Mononuclear cell (primary cell): Measurements from ENCODE around the gene KNG1. TPM values are rescaled to one million over a fixed set of nuclear protein-coding genes. Genes with fewer than 3 reads are reported as not detected.
"Not testable (repeated sequence)": the region's sequence is repeated elsewhere in the genome, so short reads cannot be mapped to it uniquely, and the experiment has no call there.

ENCODE experiments used
- H3K27me3 ChIP-seq: 2 replicates; pipeline ENCODE4 v1.6.0; 2011; ENCODE audit warnings: low read length, control low read depth; ENCODE audit not compliant: insufficient read depth
- H3K4me1 ChIP-seq: 2 replicates; pipeline ENCODE4 v1.5.1; 2011; ENCODE audit warnings: mild to moderate bottlenecking, low read length, control low read depth; ENCODE audit not compliant: insufficient read depth
- H3K4me3 ChIP-seq: 2 replicates; pipeline ENCODE4 v1.5.1; 2011; ENCODE audit warnings: mild to moderate bottlenecking, low read length, moderate library complexity
- H3K9me3 ChIP-seq: 2 replicates; pipeline ENCODE4 v1.5.1; 2011; ENCODE audit warnings: low read depth, mild to moderate bottlenecking, control low read depth, low read length
- total RNA-seq: library from RNA; depleted of rRNA; stranded (reverse); fragments of >200 nt; gene quantifications from one replicate; pipeline ENCODE4 v1.2.3, GENCODE V29; 2012

Gene KNG1
- total RNA-seq: 0.21 TPM

DNA sequence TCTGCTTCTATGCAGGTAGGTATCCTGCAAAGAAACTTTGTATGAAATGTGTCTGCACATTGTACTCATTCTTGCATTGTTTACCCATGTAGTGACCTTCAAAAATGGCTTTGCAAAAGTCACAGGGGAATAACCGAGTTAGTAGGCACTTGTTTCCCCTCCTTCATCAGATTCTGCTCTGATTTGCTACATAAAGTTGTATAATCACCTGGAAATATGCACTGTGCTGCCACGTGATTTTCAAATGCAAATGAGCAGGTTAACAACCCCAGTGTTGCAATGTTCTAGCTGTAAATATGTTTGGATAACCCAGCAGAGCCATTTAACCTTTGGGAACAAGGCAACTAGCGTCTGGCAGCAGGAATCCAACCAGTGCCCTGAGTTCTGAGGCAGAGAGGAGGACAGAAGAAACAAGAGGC is at the start of gene KNG1:
Gene KNG1, plus strand, starts transcription at position 321 of the 419 bp plus-strand sequence. CDS start 184 bp downstream, outside the sequence.
- Histone ChIP-seq H3K27me3 (no peaks in the 10 kb centered on the region), H3K4me3 (no peak within 1 kb of the TSS), H3K4me1 (no peaks in the 10 kb centered on the region), H3K9me3 (no peaks in the 10 kb centered on the region)

DNA sequence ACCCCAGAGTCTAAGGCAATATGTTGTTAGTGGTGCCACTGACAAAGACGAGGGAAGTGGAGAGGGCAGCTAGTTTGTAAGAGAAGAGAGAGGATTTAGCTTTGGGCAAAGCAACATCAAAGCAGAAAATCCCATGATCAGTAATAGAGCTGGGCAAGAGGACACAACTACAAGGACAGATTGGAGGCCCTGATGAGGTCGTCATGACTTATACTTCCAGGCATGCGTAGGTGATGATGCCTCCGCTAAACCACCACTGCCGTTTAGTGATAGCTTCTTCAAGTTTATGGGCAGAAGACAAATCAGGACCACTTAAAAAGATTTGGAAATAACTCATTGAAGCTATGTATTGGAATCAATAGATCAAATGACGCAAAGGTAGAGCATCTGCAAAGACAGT is 48.7 kb upstream of the KNG1 start:
- Histone ChIP-seq H3K4me1 (no peaks in the 10 kb centered on the region), H3K9me3 (no peaks in the 10 kb centered on the region), H3K27me3 (peaks cover 6% of the 10 kb centered on the region), H3K4me3 (no peak overlapping the region)

DNA sequence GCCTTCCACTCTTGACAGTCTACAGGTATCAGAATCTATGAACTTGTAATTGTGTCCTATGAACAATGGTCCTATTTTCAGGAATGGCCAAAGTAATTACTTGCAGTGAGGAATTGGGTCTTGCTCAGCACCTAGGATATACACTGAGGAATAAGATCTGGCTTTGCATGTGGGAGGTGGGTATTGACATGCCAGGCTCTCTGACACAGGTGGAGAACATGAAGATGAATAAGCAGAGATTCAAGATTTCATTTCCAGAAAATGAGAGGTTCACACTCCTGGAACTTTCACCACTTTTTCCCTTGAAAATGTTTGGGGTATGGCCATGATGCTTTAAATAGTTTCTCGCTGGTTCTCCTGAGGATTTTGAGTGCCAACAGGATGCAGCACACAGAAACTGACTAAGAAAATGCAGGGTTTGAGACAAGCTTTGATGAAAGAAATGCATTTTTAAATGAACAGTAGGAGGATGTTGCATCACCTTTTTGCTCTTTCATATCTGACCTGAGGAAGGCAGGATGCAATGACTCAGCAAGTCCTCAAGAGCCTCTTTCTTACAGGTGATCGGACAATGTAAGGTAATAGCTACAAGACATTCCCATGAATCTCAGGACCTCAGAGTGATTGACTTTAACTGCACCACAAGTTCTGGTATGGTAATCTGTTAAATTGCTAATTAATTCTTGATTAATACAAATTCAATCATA is 47.6 kb upstream of the KNG1 start:
- Histone ChIP-seq H3K4me1 (no peaks in the 10 kb centered on the region), H3K4me3 (no peak overlapping the region), H3K27me3 (peaks cover 7% of the 10 kb centered on the region), H3K9me3 (no peaks in the 10 kb centered on the region)

DNA sequence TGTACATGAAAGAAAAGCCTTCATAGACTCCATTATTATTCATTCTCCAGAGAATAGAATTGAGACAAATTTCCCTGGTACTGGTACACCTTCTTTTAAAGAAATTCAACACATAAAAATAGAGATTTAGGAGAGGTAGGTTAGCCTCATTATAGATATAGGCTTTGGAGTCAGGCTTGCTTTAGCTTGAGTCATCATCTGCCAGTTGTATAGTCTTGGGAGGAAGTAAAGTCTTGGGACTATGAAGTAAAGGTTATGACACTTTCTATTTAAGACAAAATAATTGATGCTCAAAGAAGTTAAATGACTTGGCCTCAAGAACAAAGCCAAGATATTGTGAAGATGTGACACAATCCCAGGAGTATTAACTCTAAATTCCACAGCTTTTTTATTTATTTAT is 47.0 kb upstream of the KNG1 start:
- peaks cover 7% of the 10 kb centered on the region for H3K27me3 ChIP-seq
- H3K4me1 ChIP-seq: no peaks in the 10 kb centered on the region
- no peak overlapping the region for H3K4me3 ChIP-seq
- no peaks in the 10 kb centered on the region for H3K9me3 ChIP-seq

DNA sequence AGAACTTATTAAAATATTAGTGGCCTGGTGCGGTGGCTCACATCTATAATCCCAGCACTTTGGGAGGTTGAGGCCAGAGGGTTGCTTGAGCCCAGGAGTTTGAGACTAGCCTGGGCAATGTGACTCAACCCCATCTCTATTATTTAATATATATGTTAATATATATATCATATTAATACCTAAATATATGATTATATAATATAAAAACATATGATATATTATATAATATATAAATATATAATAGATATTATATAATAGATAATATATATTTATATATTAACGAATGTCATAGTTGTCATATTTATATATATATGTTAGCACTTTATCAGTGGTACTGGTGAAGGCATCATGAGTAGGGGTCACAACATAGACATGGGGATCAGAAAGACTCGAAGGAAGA is 46.1 kb upstream of the KNG1 start:
- Histone ChIP-seq H3K9me3 (no peaks in the 10 kb centered on the region), H3K4me1 (no peaks in the 10 kb centered on the region), H3K27me3 (peaks cover 7% of the 10 kb centered on the region), H3K4me3 (no peak overlapping the region)

DNA sequence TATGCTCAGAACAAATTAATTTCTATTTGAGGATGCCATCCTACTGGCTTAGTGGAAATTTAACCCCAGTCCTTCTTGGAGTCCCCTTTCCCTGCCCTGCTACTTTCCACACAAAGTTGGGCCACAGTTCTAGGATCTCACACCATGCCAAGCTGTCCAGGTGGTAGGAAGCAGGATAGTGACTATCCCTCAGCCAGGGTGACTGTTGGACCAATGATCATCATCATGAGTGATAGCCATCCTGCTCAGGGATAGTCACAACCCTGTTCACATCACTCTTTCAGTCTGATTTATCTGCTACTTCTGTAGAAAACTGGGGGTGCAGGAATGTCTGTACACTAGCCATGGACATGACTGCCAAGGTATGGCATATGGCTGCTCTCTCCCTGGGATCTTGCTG is 38.6 kb upstream of the KNG1 start:
- Histone ChIP-seq H3K4me3 (no peak overlapping the region), H3K4me1 (no peaks in the 10 kb centered on the region), H3K9me3 (no peaks in the 10 kb centered on the region), H3K27me3 (peaks cover 15% of the 10 kb centered on the region)

DNA sequence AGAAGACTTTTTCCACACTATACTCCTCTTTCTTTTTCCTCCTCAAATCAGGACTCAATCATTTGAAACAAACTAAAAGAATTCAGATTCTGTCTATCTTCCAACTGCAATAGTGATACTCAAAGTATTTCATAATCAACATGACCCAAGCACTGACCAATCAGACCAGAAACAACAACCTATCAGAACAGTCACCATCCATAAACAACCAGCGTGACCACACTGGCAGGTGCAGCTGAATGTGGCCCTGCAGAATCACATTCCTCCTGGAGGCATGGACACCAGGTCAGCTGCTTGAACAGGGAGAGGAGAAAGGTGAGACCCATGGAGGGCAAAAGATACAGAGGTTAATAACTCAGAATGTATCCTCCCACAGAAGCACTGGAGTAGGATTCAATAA is 38.0 kb upstream of the KNG1 start:
- H3K4me3 ChIP-seq: no peak overlapping the region
- no peaks in the 10 kb centered on the region for H3K4me1 ChIP-seq
- peaks cover 10% of the 10 kb centered on the region for H3K27me3 ChIP-seq
- no peaks in the 10 kb centered on the region for H3K9me3 ChIP-seq

DNA sequence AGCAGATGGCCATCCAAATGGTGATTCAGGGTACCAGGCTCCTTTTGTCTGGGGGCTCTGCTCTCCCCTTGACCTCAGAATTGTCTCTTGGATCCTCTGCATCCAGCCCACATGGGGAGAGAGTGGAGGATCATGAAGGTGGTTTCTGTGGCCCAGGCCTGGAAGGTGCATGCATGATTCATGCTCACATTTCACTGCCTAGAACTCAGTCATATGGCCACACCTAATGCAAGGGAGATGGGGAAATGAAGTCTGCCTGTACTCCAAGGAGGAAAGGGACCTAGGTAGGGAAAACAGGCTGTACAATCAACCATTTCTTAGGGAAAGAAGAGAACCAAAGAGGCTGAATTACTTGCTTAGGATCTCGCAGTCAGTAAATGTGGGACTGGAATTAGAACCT is 36.3 kb upstream of the KNG1 start:
- H3K27me3 ChIP-seq: peaks cover 10% of the 10 kb centered on the region
- no peaks in the 10 kb centered on the region for H3K9me3 ChIP-seq
- no peaks in the 10 kb centered on the region for H3K4me1 ChIP-seq
- no peak overlapping the region for H3K4me3 ChIP-seq

DNA sequence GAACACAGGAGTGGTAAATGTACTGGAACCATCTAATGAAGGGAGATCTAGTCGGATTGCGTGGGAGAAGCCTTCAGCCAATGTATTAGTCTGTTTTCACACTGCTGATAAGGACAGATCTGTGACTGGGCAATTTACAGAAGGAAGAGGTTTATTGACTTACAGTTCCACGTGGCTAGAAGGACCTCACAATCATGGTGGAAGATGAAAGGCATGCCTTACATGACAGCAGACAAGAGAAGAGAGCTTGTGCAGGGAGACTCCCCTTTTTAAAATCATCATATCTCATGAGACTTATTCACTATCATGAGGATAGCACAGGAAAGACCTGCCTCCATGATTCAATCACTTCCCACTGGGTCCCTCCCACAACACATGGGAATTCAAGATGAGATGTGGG is 34.3 kb upstream of the KNG1 start:
- Histone ChIP-seq H3K4me1 (no peaks in the 10 kb centered on the region), H3K4me3 (no peak overlapping the region), H3K9me3 (no peaks in the 10 kb centered on the region), H3K27me3 (peaks cover 3% of the 10 kb centered on the region)

DNA sequence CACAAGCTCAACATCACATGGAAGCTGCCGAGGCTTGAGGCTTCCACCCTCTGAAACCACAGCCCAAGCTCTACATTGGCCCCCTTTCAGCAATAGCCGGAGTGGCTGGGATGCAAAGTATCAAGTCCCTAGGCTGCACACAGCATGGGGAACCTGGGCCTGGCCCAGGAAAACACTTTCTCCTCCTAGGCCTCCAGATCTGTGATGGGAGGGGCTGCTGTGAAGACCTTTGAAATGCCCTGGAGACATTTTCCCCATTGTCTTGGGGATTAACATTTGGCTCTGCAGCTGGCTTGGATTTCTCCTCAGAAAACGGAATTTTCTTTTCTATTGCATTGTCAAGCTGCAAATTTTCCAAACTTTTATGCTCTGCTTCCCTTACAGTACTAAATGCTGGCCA is 33.2 kb upstream of the KNG1 start:
- Histone ChIP-seq H3K9me3 (no peaks in the 10 kb centered on the region), H3K27me3 (no peaks in the 10 kb centered on the region), H3K4me3 (no peak overlapping the region), H3K4me1 (no peaks in the 10 kb centered on the region)

DNA sequence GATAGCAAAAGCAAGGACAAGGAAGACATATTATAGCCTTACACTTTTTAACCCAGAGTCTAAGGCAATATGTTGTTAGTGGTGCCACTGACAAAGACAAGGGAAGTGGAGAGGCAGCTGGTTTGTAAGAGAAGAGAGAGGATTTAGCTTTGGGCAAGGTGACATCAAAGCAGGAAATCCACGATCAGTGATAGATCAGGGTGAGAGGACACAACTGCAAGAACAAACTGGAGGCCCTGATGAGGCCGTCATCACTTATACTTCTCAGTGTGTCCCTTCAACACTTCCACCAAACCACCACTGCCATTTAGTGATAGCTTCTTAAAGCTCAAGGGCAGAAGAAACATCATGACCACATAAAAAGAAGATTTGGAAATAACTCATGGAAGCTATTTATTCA is 30.7 kb upstream of the KNG1 start:
- H3K4me1 ChIP-seq, H3K27me3 ChIP-seq, H3K9me3 ChIP-seq, H3K4me3 ChIP-seq: not testable (repeated sequence)

DNA sequence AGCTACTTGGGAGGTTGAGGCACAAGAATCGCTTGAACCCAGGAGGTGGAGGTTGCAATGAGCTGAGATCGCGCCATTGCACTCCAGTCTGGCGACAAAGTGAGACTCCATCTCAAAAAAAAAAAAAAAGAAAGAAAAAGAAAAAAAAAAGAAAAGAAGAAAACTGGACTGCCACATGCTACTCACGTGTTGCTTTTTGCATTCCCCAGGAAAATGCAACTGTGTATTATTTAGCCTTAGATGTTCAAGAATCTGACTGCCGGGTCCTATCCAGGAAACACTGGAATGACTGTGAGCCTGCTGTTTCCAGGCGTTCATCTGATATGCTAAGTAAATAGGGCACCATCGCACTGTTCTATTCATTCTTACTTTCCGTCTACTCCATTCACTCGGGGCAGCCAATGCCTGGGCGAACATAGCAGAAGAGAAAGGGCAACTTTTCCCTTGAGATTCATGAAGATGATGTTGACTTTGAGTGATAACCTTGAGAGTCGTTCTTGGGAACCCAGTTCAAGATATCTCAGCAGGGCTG is 30.0 kb upstream of the KNG1 start:
- Histone ChIP-seq H3K9me3 (no peaks in the 10 kb centered on the region), H3K4me1 (no peaks in the 10 kb centered on the region), H3K27me3 (no peaks in the 10 kb centered on the region), H3K4me3 (no peak overlapping the region)

DNA sequence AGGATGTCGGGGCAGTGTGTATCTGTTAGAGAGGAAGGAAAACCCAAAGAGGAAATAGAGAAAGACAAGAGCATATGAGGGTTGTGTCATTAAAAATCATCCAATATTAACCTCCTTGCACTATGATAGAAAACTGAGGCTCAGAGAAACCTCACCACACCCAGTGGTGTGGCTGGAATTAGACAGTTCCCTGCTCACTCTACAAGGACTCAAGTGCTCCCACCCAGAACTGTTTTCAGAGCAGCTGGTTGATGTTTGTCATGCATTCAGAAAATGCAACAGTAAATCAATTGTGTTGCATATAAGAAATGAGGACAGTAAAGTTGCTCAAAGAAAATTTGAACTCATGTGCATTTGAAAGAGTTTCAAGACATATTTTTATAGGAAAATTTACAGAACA is 26.9 kb upstream of the KNG1 start:
- H3K9me3 ChIP-seq, H3K27me3 ChIP-seq, H3K4me1 ChIP-seq, H3K4me3 ChIP-seq: not testable (repeated sequence)

DNA sequence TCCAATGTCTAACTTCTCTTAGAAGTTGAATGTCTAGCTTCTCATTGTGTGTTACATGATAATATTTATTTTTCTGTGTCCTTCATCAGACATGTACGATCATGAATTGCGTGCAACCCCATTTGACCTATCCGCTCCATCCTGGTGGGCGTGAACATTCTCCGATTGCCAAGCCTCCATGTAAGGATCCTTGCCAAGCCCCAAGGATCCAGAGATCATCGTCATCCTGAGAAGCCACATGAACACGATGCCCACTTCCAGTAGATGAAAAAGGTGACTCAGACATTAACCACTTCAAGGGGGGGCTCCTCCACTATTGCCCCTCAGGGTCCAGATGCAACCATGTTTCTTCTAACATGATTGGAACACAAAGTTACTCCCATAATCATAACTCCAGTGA is 25.5 kb upstream of the KNG1 start:
- H3K4me3 ChIP-seq: no peak overlapping the region
- H3K9me3 ChIP-seq: no peaks in the 10 kb centered on the region
- no peaks in the 10 kb centered on the region for H3K4me1 ChIP-seq
- no peaks in the 10 kb centered on the region for H3K27me3 ChIP-seq

DNA sequence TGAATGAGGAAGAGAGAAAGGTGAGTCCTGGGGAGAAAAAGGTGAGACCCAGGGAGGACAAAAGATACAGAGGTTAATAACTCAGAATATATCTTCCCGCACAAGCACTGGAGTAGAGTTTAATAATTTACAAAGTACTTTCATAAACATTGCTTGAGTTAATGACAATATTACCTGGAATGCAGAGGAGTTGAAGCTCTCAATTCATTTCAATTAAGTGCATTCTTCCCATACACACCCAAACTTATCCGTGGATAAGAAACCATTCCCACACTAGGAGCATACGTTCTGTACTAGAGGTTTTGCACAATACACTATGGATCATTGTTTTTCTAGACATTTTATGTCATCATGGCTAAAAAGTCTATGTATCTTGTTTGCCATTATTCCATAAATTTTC is 23.3 kb upstream of the KNG1 start:
- no peaks in the 10 kb centered on the region for H3K27me3 ChIP-seq
- H3K4me3 ChIP-seq: no peak overlapping the region
- H3K9me3 ChIP-seq: no peaks in the 10 kb centered on the region
- no peaks in the 10 kb centered on the region for H3K4me1 ChIP-seq

DNA sequence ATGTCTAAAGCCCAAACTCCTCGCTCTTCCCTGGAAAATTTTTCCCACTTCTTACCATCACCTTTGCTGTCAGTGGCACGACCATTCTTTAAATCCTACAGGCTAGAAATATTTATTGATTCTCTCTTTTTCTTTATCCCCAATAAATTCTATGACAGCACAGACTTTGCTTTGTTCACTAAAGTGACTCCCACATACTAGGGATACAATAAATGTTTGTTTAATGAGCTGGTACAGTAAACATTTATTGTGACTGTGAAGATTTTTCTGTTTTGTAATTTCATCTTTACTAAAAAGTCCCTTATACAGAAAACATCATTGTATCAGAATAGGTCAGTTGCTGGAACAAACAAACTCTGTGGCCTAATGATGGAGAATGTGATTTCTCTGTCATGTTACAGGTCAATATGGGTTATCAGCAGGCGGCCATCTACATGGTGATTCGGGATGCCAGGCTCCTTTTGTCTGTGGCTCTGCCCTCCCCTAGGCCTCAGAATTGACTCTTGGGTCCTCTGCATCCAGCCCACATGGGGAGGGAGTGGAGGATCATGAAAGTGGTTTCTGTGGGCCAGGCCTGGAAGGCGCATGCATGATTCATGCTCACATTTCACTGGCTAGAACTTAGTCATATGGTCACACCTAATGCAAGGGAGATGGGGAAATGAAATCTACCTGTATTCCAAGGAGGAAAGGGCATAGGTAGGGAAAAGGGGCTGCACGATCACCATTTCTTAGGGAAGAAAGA is 22.7 kb upstream of the KNG1 start:
- no peaks in the 10 kb centered on the region for H3K27me3 ChIP-seq
- H3K4me1 ChIP-seq: no peaks in the 10 kb centered on the region
- H3K9me3 ChIP-seq: no peaks in the 10 kb centered on the region
- H3K4me3 ChIP-seq: no peak overlapping the region
